H1 (cell line): ENCODE measurements around the gene CAP1. TPM values are rescaled to one million over a fixed set of nuclear protein-coding genes. Genes with fewer than 3 reads are reported as not detected.

Experiments
- CTCF ChIA-PET: fragments of 300-600 bp; sonication (Branson Sonifier 250); formaldehyde crosslinking; loops from one replicate; lab custom pipeline; 2021; ENCODE audit not compliant: partially characterized antibody; lab: Charles Lee
- POLR2A ChIA-PET: fragments of 300-600 bp; sonication (Branson Sonifier 250); formaldehyde crosslinking; loops from one replicate; lab custom pipeline; 2021; ENCODE audit warnings: inconsistent platforms; ENCODE audit not compliant: partially characterized antibody; lab: Charles Lee
- DNase-seq, 2 experiments: peaks; one replicate each; pipeline versions ENCODE4 v3.0.0 to v3.0.0-alpha.2; 2010 to 2022; ENCODE audit warnings: low spot score in 2 of 2, low read depth in 1 of 2, mixed read lengths in 1 of 2
- FAIRE-seq: peaks from 2 replicates; lab custom pipeline; 2011; peaks lifted over from hg19 to GRCh38; lab: Jason Lieb, UNC
- H2AFZ ChIP-seq: 2 replicates; pipeline ENCODE4 v1.8.1; 2012; ENCODE audit warnings: low read length, inconsistent platforms
- H2AK5ac ChIP-seq: 2 replicates; pipeline ENCODE4 v1.6.1; 2013; ENCODE audit warnings: low read depth, low read length
- H2BK120ac ChIP-seq: replicated peaks from 2 replicates; pipeline ENCODE3; 2013; ENCODE audit warnings: low read depth, low read length, inconsistent platforms
- H2BK12ac ChIP-seq: 2 replicates; pipeline ENCODE4 v1.6.1; 2013; ENCODE audit warnings: low read depth, low read length
- H2BK15ac ChIP-seq: 2 replicates; pipeline ENCODE4 v1.6.1; 2013; ENCODE audit warnings: low read length
- H2BK20ac ChIP-seq: 2 replicates; pipeline ENCODE4 v1.6.1; 2013; ENCODE audit warnings: low read length
- H2BK5ac ChIP-seq: 2 replicates; pipeline ENCODE4 v1.6.1; 2013; ENCODE audit warnings: low read depth, low read length
- H3K14ac ChIP-seq: 2 replicates; pipeline ENCODE4 v1.6.1; 2013; ENCODE audit warnings: inconsistent platforms; ENCODE audit not compliant: insufficient read length
- H3K18ac ChIP-seq: 2 replicates; pipeline ENCODE4 v1.6.1; 2013; ENCODE audit warnings: low read length; ENCODE audit errors: extremely low read depth
- H3K23ac ChIP-seq: 2 replicates; pipeline ENCODE4 v1.6.1; 2013; ENCODE audit warnings: inconsistent platforms; ENCODE audit not compliant: insufficient read length
- H3K23me2 ChIP-seq: 2 replicates; pipeline ENCODE4 v1.6.1; 2013; ENCODE audit warnings: low read depth, low read length
- H3K27ac ChIP-seq: 2 replicates; pipeline ENCODE4 v1.6.1; 2011; ENCODE audit warnings: low read depth, low read length, inconsistent platforms
- H3K27me3 ChIP-seq, 4 experiments: replicated peaks in 1 of 4; 1 replicate in 1 of 4; 2 replicates in 3 of 4; pipeline versions ENCODE4 v1.6.1 to v1.8.1; 2011 to 2013; ENCODE audit warnings: low read length in 3 of 4, mild to moderate bottlenecking in 3 of 4, inconsistent platforms in 2 of 4, mixed read lengths in 2 of 4, moderate library complexity in 1 of 4; ENCODE audit not compliant: control insufficient read depth in 3 of 4, insufficient read depth in 3 of 4; ENCODE audit errors: extremely low read depth in 1 of 4
- H3K36me3 ChIP-seq, 4 experiments: 2 replicates each; pipeline versions ENCODE4 v1.6.1 to v1.8.1; 2011 to 2013; ENCODE audit warnings: mild to moderate bottlenecking in 4 of 4, low read length in 3 of 4, moderate library complexity in 2 of 4, control low read depth in 1 of 4, inconsistent platforms in 1 of 4; ENCODE audit not compliant: insufficient read depth in 4 of 4, control insufficient read depth in 2 of 4
- H3K4ac ChIP-seq: replicated peaks from 2 replicates; pipeline ENCODE3; 2013; ENCODE audit warnings: low read length, low read depth, mixed read lengths, inconsistent platforms; ENCODE audit not compliant: insufficient read length
- H3K4me1 ChIP-seq, 4 experiments: replicated peaks in 1 of 4; 1 replicate in 1 of 4; 2 replicates in 3 of 4; pipeline versions ENCODE4 v1.6.1 to v1.8.1; 2011 to 2013; ENCODE audit warnings: low read length in 3 of 4, inconsistent platforms in 2 of 4, mixed read lengths in 1 of 4; ENCODE audit not compliant: insufficient read depth in 4 of 4, control insufficient read depth in 3 of 4
- H3K4me2 ChIP-seq, 2 experiments: 2 replicates each; pipeline versions ENCODE4 v1.6.1 to v1.8.1; 2011 to 2013; ENCODE audit warnings: low read depth in 2 of 2, low read length in 2 of 2, control low read depth in 1 of 2, inconsistent platforms in 1 of 2, mild to moderate bottlenecking in 1 of 2; ENCODE audit not compliant: insufficient read depth in 1 of 2
- H3K4me3 ChIP-seq, 4 experiments: fragments of 200-600, 300-600 bp in 1 of 4; sonication (generic), shearing (Covaris generic), sonication (Bioruptor Twin) in 1 of 4; 2 replicates each; pipeline versions ENCODE4 v1.5.1 to v1.8.1; 2011 to 2016; ENCODE audit warnings: low read length in 4 of 4, low read depth in 3 of 4, control low read depth in 2 of 4, inconsistent platforms in 2 of 4, mild to moderate bottlenecking in 2 of 4, mixed read lengths in 1 of 4, moderate library complexity in 1 of 4; ENCODE audit not compliant: insufficient read depth in 2 of 4; ENCODE audit errors: extremely low read depth in 1 of 4
- H3K56ac ChIP-seq: replicated peaks from 2 replicates; pipeline ENCODE3; 2013; ENCODE audit warnings: low read depth, mild to moderate bottlenecking, mixed read lengths, low read length, inconsistent platforms; ENCODE audit not compliant: insufficient read length
- H3K79me1 ChIP-seq: 2 replicates; pipeline ENCODE4 v1.6.1; 2013; ENCODE audit warnings: low read depth, low read length, control low read depth
- H3K79me2 ChIP-seq, 2 experiments: 2 replicates each; pipeline versions ENCODE4 v1.6.1 to v1.8.1; 2012 to 2013; ENCODE audit warnings: low read length in 2 of 2, mild to moderate bottlenecking in 2 of 2, inconsistent platforms in 1 of 2; ENCODE audit not compliant: insufficient read depth in 2 of 2, control insufficient read depth in 1 of 2
- H3K9ac ChIP-seq, 4 experiments: replicated peaks in 1 of 4; 1 replicate in 1 of 4; 2 replicates in 3 of 4; pipeline versions ENCODE4 v1.6.1 to v1.8.1; 2011 to 2013; ENCODE audit warnings: low read depth in 3 of 4, low read length in 3 of 4, control low read depth in 2 of 4, mild to moderate bottlenecking in 2 of 4, moderate library complexity in 2 of 4, inconsistent platforms in 1 of 4; ENCODE audit errors: extremely low read depth in 1 of 4
- H3K9me3 ChIP-seq, 2 experiments: 2 replicates each; pipeline versions ENCODE4 v1.6.1 to v1.8.1; 2012 to 2013; ENCODE audit warnings: mild to moderate bottlenecking in 2 of 2, moderate library complexity in 2 of 2, control low read depth in 1 of 2, inconsistent platforms in 1 of 2, low read depth in 1 of 2, low read length in 1 of 2, mixed read lengths in 1 of 2; ENCODE audit not compliant: insufficient read depth in 2 of 2
- H4K20me1 ChIP-seq, 2 experiments: replicated peaks in 1 of 2; 2 replicates each; pipeline versions ENCODE3 to v1.8.1; 2011 to 2013; ENCODE audit warnings: inconsistent platforms in 2 of 2, low read length in 2 of 2, mild to moderate bottlenecking in 1 of 2; ENCODE audit not compliant: insufficient read depth in 2 of 2, control insufficient read depth in 1 of 2
- H4K5ac ChIP-seq: 2 replicates; pipeline ENCODE4 v1.6.1; 2013; ENCODE audit warnings: low read length, low read depth, mixed read lengths, inconsistent platforms; ENCODE audit not compliant: insufficient read length
- H4K8ac ChIP-seq: 2 replicates; pipeline ENCODE4 v1.8.0; 2013; ENCODE audit warnings: mild to moderate bottlenecking, moderate library complexity, low read length, inconsistent platforms; ENCODE audit not compliant: insufficient read depth; ENCODE audit errors: extremely low read depth
- H4K91ac ChIP-seq: replicated peaks from 2 replicates; pipeline ENCODE3; 2013; ENCODE audit warnings: low read length, mixed read lengths, inconsistent platforms; ENCODE audit not compliant: insufficient read length
- EP300 ChIP-seq, 2 experiments: IDR thresholded peaks; 1 replicate in 1 of 2; 2 replicates in 1 of 2; pipeline ENCODE4 v1.6.1; 2011 to 2012; ENCODE audit warnings: low read depth in 2 of 2, low read length in 2 of 2, mild to moderate bottlenecking in 2 of 2, borderline replicate concordance in 1 of 2, inconsistent platforms in 1 of 2, moderate library complexity in 1 of 2
- JUND ChIP-seq: IDR thresholded peaks from 2 replicates; pipeline ENCODE4 v1.6.1; 2011; ENCODE audit warnings: mild to moderate bottlenecking, improper control_type of control experiment, low read length
- YY1 ChIP-seq: IDR thresholded peaks from 2 replicates; pipeline ENCODE4 v1.6.1; 2011; ENCODE audit warnings: low read depth, mild to moderate bottlenecking, low read length
- WGBS, 2 experiments: shearing (Covaris generic) in 1 of 2; methylation state at CpG; one replicate each; pipeline versions ENCODE4 v1.1.6 to v1.1.7; 2013 to 2015; ENCODE audit warnings: low lambda C conversion rate in 2 of 2, mixed read lengths in 2 of 2, inconsistent platforms in 1 of 2, low coverage in 1 of 2, missing lambda C conversion rate in 1 of 2; ENCODE audit not compliant: insufficient replicate concordance in 2 of 2, insufficient coverage in 1 of 2, insufficient read length in 1 of 2; ENCODE audit errors: extremely low coverage in 1 of 2, missing lambda C conversion rate in 1 of 2; 5-methylcytosine and 5-hydroxymethylcytosine counted together
- polyA plus RNA-seq, 7 experiments: library from polyadenylated mRNA; depleted of rRNA in 3 of 7; stranded (reverse) in 5 of 7; unstranded in 2 of 7; fragments of >200 nt in 5 of 7; fragments of 200-250 nt in 2 of 7; gene quantifications; 1 replicate in 5 of 7; 2 replicates in 1 of 7; 4 replicates in 1 of 7; pipeline versions ENCODE4 v1.2.1 to v1.2.3, GENCODE V29; 2011 to 2013; ENCODE audit warnings: missing spikeins in 2 of 7, mixed read lengths in 2 of 7
- total RNA-seq: library from RNA; stranded (reverse); fragmentation: NEBNext Ultra II Directional; extraction: Animal tissue kit (Norgen Biotek cat#: 25700); gene quantifications from 2 replicates; pipeline ENCODE4 v1.2.1, GENCODE V29; 2021

CAP1 gene
- total and polyA plus RNA-seq, 2 of the 8 experiments (the other 6 are each of a cell fraction or from before 2014, with no cell fraction given): 140 to 295 TPM

GRCh38 chr1:40056519-40057309, 16.2 kb downstream of the CAP1 start:
- Histone ChIP-seq H2AFZ (no peak overlapping the region), H3K27ac (no peak overlapping the region), H2BK12ac (no peak overlapping the region), H3K4me1 (peaks cover 0 to 6% (median 5%) of the 10 kb centered on the region in 4 experiments; a peak in 5 of 7 replicates), H2BK20ac (no peak overlapping the region), H4K91ac (no peak overlapping the region), H3K36me3 (peaks cover 5 to 27% (median 16%) of the 10 kb centered on the region in 4 experiments; a peak in 6 of 8 replicates), H3K14ac (no peak overlapping the region), H2BK15ac (no peak overlapping the region), H4K20me1 (peaks cover 4 to 15% of the 10 kb centered on the region in 2 experiments), H2BK5ac (no peak overlapping the region), H3K18ac (no peak overlapping the region), H2BK120ac (no peak overlapping the region), H4K8ac (no peak overlapping the region), H3K23me2 (no peaks in the 10 kb centered on the region), H4K5ac (no peak overlapping the region), H3K9ac (no peak overlapping the region), H3K27me3 (no peaks in the 10 kb centered on the region), H3K23ac (no peak overlapping the region), H3K79me2 (peaks cover 0 to 71% of the 10 kb centered on the region in 2 experiments), H3K4me3 (no peak overlapping the region), H3K56ac (no peak overlapping the region), H3K79me1 (peaks cover 4% of the 10 kb centered on the region), H3K9me3 (no peaks in the 10 kb centered on the region), H3K4ac (no peak overlapping the region), H2AK5ac (no peak overlapping the region), H3K4me2 (no peak overlapping the region)
- POLR2A ChIA-PET: interaction anchor here (0.7 to 2.3 kb wide), 6 partner anchors 12 to 20 kb away, joined by 3 to 8 read pairs (median 3); partner anchors contain the start of gene CAP1
- CTCF ChIA-PET: interaction anchor here (1.1 to 1.5 kb wide), 5 partner anchors 16 to 282 kb away, joined by 3 to 5 read pairs (median 3); partner anchors contain the start of gene CAP1
- DNase-seq: no peak
- WGBS, 2 experiments: 93% methylated on average over 5 of the region's 5 CpGs; no CpG with 5 or more reads in 1 of the 2 experiments
- FAIRE-seq: no peak
- TF ChIP-seq EP300 (IDR thresholded peaks at IDR 0.05; ENCODE audit: borderline replicate concordance in 1 of 2, low read depth in 2 of 2, low read length in 2 of 2) (no peak), JUND (no peak), YY1 (no peak)
